ENCODE measurements around the gene REX1BD.

The REX1BD gene

GRCh38 chr19:18618236-18618635 lies 29.6 kb downstream of the REX1BD start:
- no peak for DNase-seq

GRCh38 chr19:18620311-18620710 lies 31.7 kb downstream of the REX1BD start:
- DNase-seq: no peak

GRCh38 chr19:18620902-18621301 lies 32.3 kb downstream of the REX1BD start:
- no peak for DNase-seq

- DNase-seq: peak; percentile 5
Measured at GRCh38 chr19:18626906-18627305, 38.3 kb downstream of the REX1BD start.

- peak; percentile 19 for DNase-seq
Measured at GRCh38 chr19:18629166-18630088, 40.8 kb downstream of the REX1BD start.

GRCh38 chr19:18633321-18633720 lies 44.7 kb downstream of the REX1BD start:
- DNase-seq: no peak

- peak; percentile 26 for DNase-seq
Measured at GRCh38 chr19:18634612-18635297, 46.2 kb downstream of the REX1BD start.

- no peak for DNase-seq
Measured at GRCh38 chr19:18635831-18636182, 47.2 kb downstream of the REX1BD start.

GRCh38 chr19:18636183-18636968 lies 47.8 kb downstream of the REX1BD start:
- peak; percentile 89 for DNase-seq

GRCh38 chr19:18636969-18637629 lies 48.5 kb downstream of the REX1BD start, which contains the start of gene KLHL26:
TSS of gene KLHL26 (plus strand) at chr19:18637028. CDS start at chr19:18637055, 27 bp downstream.
- no peak for DNase-seq

GRCh38 chr19:18637673-18638630 lies 49.4 kb downstream of the REX1BD start:
- no peak for DNase-seq

GRCh38 chr19:18639706-18640243 lies 51.2 kb downstream of the REX1BD start:
- no peak for DNase-seq

Measured in NCI-H2227 treated with DMSO at 0.1 percent for 48 hours (cell line).